22Rv1 (cell line): ENCODE data around the gene SUMF1.

Experiments used
- H3K27ac ChIP-seq: fragments of 450-650 bp; 2 replicates; pipeline ENCODE4 v1.5.1; 2017
- ZFX ChIP-seq: fragments of 450-650 bp; IDR thresholded peaks from 2 replicates; pipeline ENCODE4 v1.6.1; 2017; ENCODE audit warnings: antibody characterized with exemption, borderline replicate concordance
- TF ChIP-seq, protein P1 (sequence below): fragments of 450-650 bp; IDR thresholded peaks from 2 replicates; pipeline ENCODE4 v1.5.1; 2017; ENCODE audit warnings: mild to moderate bottlenecking

SUMF1 gene

DNA sequence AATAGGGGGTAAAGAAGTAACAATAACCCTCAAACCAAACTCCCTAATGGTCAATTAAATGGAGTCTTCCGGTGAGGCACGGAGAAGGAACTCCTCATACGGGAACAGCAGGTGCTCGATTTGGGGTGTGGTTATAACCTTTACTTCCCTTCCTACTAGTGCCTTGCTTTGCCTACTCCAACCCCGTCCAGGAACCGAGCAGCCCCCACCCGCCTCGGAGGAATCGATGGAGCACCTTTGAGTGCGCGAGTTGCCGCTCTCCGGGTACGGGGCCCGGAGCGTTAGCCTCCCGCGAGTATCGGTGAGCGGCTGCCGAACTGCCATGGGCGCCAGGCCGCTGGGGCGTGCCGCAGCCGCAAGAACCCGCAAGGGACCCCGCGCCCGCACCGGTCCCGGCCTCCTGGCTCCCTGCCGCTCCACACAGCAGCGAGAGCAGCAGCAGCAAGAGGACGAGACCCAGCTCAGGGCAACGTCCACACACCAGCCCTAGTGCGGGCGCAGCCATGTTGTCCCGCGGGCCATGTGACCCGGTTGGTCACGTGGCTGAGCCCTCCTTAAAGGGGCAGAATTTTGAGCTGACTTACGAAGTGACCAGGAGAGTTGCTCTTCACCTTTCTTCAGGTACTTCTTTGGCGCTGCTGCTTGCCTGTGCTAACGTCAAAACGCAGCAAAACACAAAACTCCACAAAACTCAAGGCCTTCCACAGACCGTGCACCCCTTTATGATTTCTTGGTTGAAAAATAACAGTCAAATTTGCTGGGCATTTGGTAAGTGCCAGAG, at the start of gene SUMF1:
Gene SUMF1, minus strand, starts transcription at position 529 of the 781 bp plus-strand sequence. Its CDS starts 24 bp downstream, at position 505.
- TF ChIP-seq ZFX = no peak
- TF ChIP-seq, protein P1, sequence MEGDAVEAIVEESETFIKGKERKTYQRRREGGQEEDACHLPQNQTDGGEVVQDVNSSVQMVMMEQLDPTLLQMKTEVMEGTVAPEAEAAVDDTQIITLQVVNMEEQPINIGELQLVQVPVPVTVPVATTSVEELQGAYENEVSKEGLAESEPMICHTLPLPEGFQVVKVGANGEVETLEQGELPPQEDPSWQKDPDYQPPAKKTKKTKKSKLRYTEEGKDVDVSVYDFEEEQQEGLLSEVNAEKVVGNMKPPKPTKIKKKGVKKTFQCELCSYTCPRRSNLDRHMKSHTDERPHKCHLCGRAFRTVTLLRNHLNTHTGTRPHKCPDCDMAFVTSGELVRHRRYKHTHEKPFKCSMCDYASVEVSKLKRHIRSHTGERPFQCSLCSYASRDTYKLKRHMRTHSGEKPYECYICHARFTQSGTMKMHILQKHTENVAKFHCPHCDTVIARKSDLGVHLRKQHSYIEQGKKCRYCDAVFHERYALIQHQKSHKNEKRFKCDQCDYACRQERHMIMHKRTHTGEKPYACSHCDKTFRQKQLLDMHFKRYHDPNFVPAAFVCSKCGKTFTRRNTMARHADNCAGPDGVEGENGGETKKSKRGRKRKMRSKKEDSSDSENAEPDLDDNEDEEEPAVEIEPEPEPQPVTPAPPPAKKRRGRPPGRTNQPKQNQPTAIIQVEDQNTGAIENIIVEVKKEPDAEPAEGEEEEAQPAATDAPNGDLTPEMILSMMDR = no peak
- H3K27ac ChIP-seq = peak within 1 kb of the TSS; percentile 63

- no peak overlapping the region for H3K27ac ChIP-seq
- TF ChIP-seq, protein P1 = no peak
- TF ChIP-seq ZFX = no peak
Observed at GRCh38 chr3:4515916-4516579, 49.0 kb upstream of the SUMF1 start.

DNA sequence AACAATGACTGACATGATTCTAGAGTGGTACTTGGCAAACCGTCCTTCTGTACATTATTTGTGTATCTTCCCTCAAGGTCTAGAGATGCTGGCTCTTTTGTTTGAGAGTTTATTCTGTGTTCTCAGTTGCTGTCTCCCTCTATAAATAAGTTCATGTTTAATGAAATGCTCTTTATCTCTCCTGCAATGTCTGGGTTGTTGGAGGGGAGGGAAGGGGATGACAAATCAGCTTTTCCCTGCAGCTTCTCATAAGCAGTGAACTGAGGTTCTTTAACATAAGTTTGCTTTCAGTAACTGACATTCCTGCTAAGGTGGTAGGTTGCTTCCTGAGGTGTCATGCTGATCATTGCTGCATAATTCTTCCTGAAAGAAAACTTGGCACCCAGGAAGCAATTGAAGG, 47.8 kb upstream of the SUMF1 start:
- no peak for TF ChIP-seq ZFX
- TF ChIP-seq, protein P1 = no peak
- no peak overlapping the region for H3K27ac ChIP-seq

DNA sequence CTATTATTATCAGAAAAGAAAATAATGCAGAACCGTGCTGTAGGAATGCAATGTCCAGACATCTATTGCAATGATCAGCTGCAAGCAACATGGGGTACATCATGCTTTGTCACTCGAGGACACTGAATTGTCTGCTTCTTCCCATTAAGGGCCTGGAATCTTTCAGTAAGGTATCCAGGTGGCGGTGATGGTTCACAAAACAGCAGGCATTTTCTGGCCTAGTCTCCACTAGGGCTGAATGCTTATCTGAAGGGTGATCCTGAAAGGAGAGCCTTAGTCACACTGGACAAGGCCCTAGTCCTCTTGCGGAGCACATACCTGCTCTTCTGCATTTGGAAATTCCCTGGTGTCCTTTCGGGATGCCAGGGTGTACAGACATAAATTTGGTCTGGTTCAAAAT, 47.3 kb upstream of the SUMF1 start:
- no peak for TF ChIP-seq ZFX
- TF ChIP-seq, protein P1 = no peak
- H3K27ac ChIP-seq = no peak overlapping the region

DNA sequence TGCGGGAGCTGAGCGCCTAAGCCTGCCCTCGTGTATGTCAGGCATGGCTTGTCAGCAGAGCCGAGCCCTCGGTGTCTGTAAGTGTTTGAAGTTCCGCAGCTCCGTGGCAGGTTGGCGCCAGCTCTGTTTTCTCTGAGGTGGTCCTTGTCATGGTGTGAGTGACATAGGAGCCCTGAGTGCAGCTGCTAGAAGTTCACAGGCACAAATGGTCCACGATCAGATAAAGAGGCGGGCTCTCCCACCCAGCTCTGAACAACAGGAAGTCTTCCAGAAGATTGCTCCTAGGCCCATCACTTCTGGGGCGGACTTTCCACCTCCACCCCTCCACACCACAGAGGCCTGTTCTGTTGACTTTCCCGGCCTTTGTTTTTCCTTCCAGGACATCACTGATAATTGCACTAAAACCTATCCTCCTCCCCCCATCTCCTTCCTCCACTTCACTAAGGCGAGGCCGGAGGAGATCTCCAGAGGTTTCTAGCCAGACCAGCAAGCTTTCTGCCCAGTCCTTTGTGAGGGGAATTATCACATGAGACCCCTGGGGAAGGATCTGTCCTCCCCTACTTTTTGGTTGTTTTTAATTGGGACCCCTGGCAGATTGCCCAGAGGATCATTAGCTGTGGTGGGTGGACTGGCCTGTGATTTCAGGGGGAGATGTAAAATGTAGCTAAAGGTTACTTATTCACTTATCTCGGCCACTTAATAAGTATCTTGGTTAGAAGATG, 46.0 kb upstream of the SUMF1 start:
- H3K27ac ChIP-seq = no peak overlapping the region
- TF ChIP-seq, protein P1 = no peak
- no peak for TF ChIP-seq ZFX

DNA sequence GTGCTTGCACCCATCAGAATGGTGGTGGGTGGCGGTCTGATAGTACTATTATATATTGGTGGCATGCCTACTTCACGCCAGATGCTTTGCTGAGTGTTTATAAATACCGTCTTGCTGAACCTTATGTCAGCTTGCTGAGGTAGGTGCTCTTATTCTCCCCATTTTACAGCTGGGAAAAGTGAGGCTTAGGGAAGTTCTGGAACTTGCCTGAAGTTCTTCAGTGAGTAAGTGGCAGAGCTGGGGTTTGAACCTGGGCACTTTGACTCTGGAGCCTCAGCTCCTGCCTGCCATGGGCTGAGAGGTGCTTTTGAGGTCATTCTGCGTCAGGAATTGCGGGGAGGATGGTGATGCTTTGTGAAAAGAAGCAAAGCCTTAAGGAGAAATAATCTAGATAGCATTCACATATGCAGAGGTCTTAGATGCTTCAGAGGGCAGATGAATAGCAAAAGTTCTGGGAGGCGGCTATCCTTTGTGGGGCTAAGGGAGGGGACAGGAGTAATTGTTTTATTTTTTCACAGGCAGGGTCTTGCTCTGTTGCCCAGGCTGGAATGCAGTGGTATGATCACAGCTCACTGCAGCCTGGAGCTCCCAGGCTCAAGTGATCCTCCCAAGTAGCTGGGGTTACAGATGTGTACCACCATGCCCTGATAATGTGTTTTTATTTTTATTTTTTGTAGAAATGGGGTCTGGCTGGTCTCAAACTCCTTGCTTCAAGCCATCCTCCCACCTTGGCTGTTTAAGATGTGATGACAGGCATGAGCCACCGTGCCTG, 44.6 kb upstream of the SUMF1 start:
- H3K27ac ChIP-seq = no peak overlapping the region
- no peak for TF ChIP-seq ZFX
- TF ChIP-seq, protein P1 = no peak
